Skin of body (tissue), 2 donors: ENCODE results near the gene FCN3. TPM values are rescaled to one million over a fixed set of nuclear protein-coding genes. Genes with fewer than 3 reads are reported as not detected.
"Not testable (repeated sequence)": the region's sequence is repeated elsewhere in the genome, so short reads cannot be mapped to it uniquely, and the experiment has no call there.

ENCODE experiments used
- DNase-seq: peaks from one replicate; lab custom pipeline; 2025; lab: John Stamatoyannopoulos, UW
- total RNA-seq: library from RNA; depleted of rRNA; stranded (reverse); fragments of >200 nt; gene quantifications from one replicate; pipeline ENCODE4 v1.2.3, GENCODE V29; 2014

The FCN3 gene
- total RNA-seq, 1 donor from 2014 or later = not detected

- DNase-seq = peak; percentile 39
Measured at GRCh38 chr1:27399251-27400025, 24.8 kb upstream of the FCN3 start.

- DNase-seq = no peak
Measured at GRCh38 chr1:27398405-27399149, 24.0 kb upstream of the FCN3 start.

GRCh38 chr1:27397749-27398148, 23.1 kb upstream of the FCN3 start:
- DNase-seq = no peak

GRCh38 chr1:27397110-27397509, 22.5 kb upstream of the FCN3 start:
- DNase-seq = no peak

GRCh38 chr1:27395441-27396195, 21.0 kb upstream of the FCN3 start:
- DNase-seq = peak; percentile 59

- no peak for DNase-seq
Measured at GRCh38 chr1:27394925-27395324, 20.3 kb upstream of the FCN3 start.

- no peak for DNase-seq
Measured at GRCh38 chr1:27394282-27394658, 19.6 kb upstream of the FCN3 start.

- DNase-seq = no peak
Measured at GRCh38 chr1:27393641-27394281, 19.1 kb upstream of the FCN3 start.

- DNase-seq = no peak
Measured at GRCh38 chr1:27392778-27393635, 18.4 kb upstream of the FCN3 start.

GRCh38 chr1:27392096-27392777, 17.6 kb upstream of the FCN3 start, which contains the start of gene GPR3:
GPR3 (plus strand) TSS chr1:27392622; CDS start chr1:27393799, 1,177 bp downstream.
- DNase-seq = peak; percentile 83

GRCh38 chr1:27391511-27392095, 17.0 kb upstream of the FCN3 start:
- DNase-seq = no peak

- DNase-seq = no peak
Measured at GRCh38 chr1:27388337-27389005, 13.8 kb upstream of the FCN3 start.

GRCh38 chr1:27384797-27385196, 10.2 kb upstream of the FCN3 start:
- not testable (repeated sequence) for DNase-seq

GRCh38 chr1:27383661-27384060, 9.0 kb upstream of the FCN3 start:
- DNase-seq = no peak

GRCh38 chr1:27383039-27383605, 8.5 kb upstream of the FCN3 start, which contains the start of gene CD164L2:
CD164L2 (minus strand) TSS chr1:27383333; CDS start chr1:27383239, 94 bp downstream.
- DNase-seq = no peak

- DNase-seq = no peak
Measured at GRCh38 chr1:27381969-27382762, 7.5 kb upstream of the FCN3 start.
